ENCODE measurements around the gene TNFRSF12A. TPM values are rescaled to one million over a fixed set of nuclear protein-coding genes. Genes with fewer than 3 reads are reported as not detected.
A peak's percentile ranks its signal among the peaks of the same experiment; 100 is the strongest.

TNFRSF12A gene
- total RNA-seq, 1 experiment from 2014 or later = 62.5 TPM

- peak overlapping the region; percentile 73 for H3K4me3 Mint-ChIP-seq (ENCODE audit: unreplicated experiment)
- ChIA-PET POLR2A (interaction anchor here (1.3 kb wide), 1 partner anchor 16 kb away, joined by 3 read pairs; the partner anchor contains the start of gene TNFRSF12A), CTCF (interaction anchor here (0.6 kb wide), 1 partner anchor 16 kb away, joined by 4 read pairs; the partner anchor contains the start of gene TNFRSF12A)
- peak overlapping the region; percentile 35 for H3K27ac Mint-ChIP-seq (ENCODE audit: unreplicated experiment)
- peaks cover 6% of the 10 kb centered on the region for H3K36me3 Mint-ChIP-seq (ENCODE audit: insufficient read depth, unreplicated experiment)
- intact Hi-C loops (cut with micrococcal nuclease; ENCODE audit: unreplicated experiment) = no loop called here
- H3K9me3 Mint-ChIP-seq (ENCODE audit: unreplicated experiment) = no peaks in the 10 kb centered on the region
- no peaks in the 10 kb centered on the region for H3K4me1 Mint-ChIP-seq (ENCODE audit: low read depth, unreplicated experiment)
- no TSS peak for BruUV-seq (replicated peaks)
- H3K27me3 Mint-ChIP-seq (ENCODE audit: insufficient read depth, unreplicated experiment) = no peaks in the 10 kb centered on the region
- Histone ChIP-seq H3K4me1 (peaks cover 4% of the 10 kb centered on the region), H3K9me3 (no peaks in the 10 kb centered on the region), H3K4me3 (ENCODE audit: low read depth, low read length) (peak overlapping the region; percentile 67), H3K27me3 (replicated peaks; ENCODE audit: control insufficient read depth, insufficient read depth, low read length) (no peaks in the 10 kb centered on the region), H3K36me3 (ENCODE audit: control insufficient read depth, insufficient read depth, low read length) (no peaks in the 10 kb centered on the region)
- DNase-seq = peak in 1 of 2 experiments; percentile 36
- no peak for TF ChIP-seq CTCF (IDR thresholded peaks at IDR 0.05; ENCODE audit: insufficient read depth in 1 of 2, low read depth in 1 of 2, low read length in 1 of 2, severe bottlenecking in 1 of 2, unreplicated experiment in 1 of 2)
These were observed 16.0 kb downstream of the TNFRSF12A start for GRCh38 chr16:3035972-3036725.

- no peaks in the 10 kb centered on the region for H3K9me3 Mint-ChIP-seq (ENCODE audit: unreplicated experiment)
- peaks cover 6% of the 10 kb centered on the region for H3K36me3 Mint-ChIP-seq (ENCODE audit: insufficient read depth, unreplicated experiment)
- intact Hi-C loops (cut with micrococcal nuclease; ENCODE audit: unreplicated experiment) = no loop called here
- no peaks in the 10 kb centered on the region for H3K27me3 Mint-ChIP-seq (ENCODE audit: insufficient read depth, unreplicated experiment)
- no peaks in the 10 kb centered on the region for H3K27me3 ChIP-seq (replicated peaks; ENCODE audit: control insufficient read depth, insufficient read depth, low read length)
- H3K36me3 ChIP-seq (ENCODE audit: control insufficient read depth, insufficient read depth, low read length) = no peaks in the 10 kb centered on the region
- H3K9me3 ChIP-seq = no peaks in the 10 kb centered on the region
- BruUV-seq (replicated peaks) = no TSS peak
- ChIA-PET CTCF (interaction anchor here (0.6 kb wide), 1 partner anchor 16 kb away, joined by 4 read pairs; the partner anchor contains the start of gene TNFRSF12A), POLR2A (no interaction called here)
- peak within 1 kb of the TSS; percentile 67 for H3K4me3 ChIP-seq (ENCODE audit: low read depth, low read length)
- no peak for TF ChIP-seq CTCF (IDR thresholded peaks at IDR 0.05; ENCODE audit: insufficient read depth in 1 of 2, low read depth in 1 of 2, low read length in 1 of 2, severe bottlenecking in 1 of 2, unreplicated experiment in 1 of 2)
- peak within 1 kb of the TSS; percentile 35 for H3K27ac Mint-ChIP-seq (ENCODE audit: unreplicated experiment)
- H3K4me1 Mint-ChIP-seq (ENCODE audit: low read depth, unreplicated experiment) = no peaks in the 10 kb centered on the region
- H3K4me3 Mint-ChIP-seq (ENCODE audit: unreplicated experiment) = peak within 1 kb of the TSS; percentile 73
- no peaks in the 10 kb centered on the region; the same call in 1 of the 2 replicates for H3K4me1 ChIP-seq
- DNase-seq = peak in 1 of 2 experiments; percentile 73
These were observed 16.7 kb downstream of the TNFRSF12A start, which contains the start of gene BICDL2 for GRCh38 chr16:3036726-3037315. BICDL2 (minus strand) TSS chr16:3036944; CDS start chr16:3035496, 1,448 bp downstream.

- Histone ChIP-seq H3K4me1 (no peaks in the 10 kb centered on the region), H3K4me3 (ENCODE audit: low read depth, low read length) (no peak overlapping the region), H3K9me3 (no peaks in the 10 kb centered on the region), H3K27me3 (replicated peaks; ENCODE audit: control insufficient read depth, insufficient read depth, low read length) (no peaks in the 10 kb centered on the region), H3K36me3 (ENCODE audit: control insufficient read depth, insufficient read depth, low read length) (no peaks in the 10 kb centered on the region)
- Mint-ChIP-seq H3K4me3 (ENCODE audit: unreplicated experiment) (no peak overlapping the region), H3K27me3 (ENCODE audit: insufficient read depth, unreplicated experiment) (no peaks in the 10 kb centered on the region), H3K4me1 (ENCODE audit: low read depth, unreplicated experiment) (no peaks in the 10 kb centered on the region), H3K27ac (ENCODE audit: unreplicated experiment) (no peak overlapping the region), H3K36me3 (ENCODE audit: insufficient read depth, unreplicated experiment) (peaks cover 6% of the 10 kb centered on the region), H3K9me3 (ENCODE audit: unreplicated experiment) (no peaks in the 10 kb centered on the region)
- no peak for DNase-seq
- no peak for TF ChIP-seq CTCF (IDR thresholded peaks at IDR 0.05; ENCODE audit: insufficient read depth in 1 of 2, low read depth in 1 of 2, low read length in 1 of 2, severe bottlenecking in 1 of 2, unreplicated experiment in 1 of 2)
- ChIA-PET CTCF (interaction anchor here (0.9 kb wide), 1 partner anchor 10 kb away, joined by 4 read pairs; no protein-coding TSS in a partner anchor), POLR2A (interaction anchor here (0.6 kb wide), 1 partner anchor 11 kb away, joined by 4 read pairs; no protein-coding TSS in a partner anchor)
- intact Hi-C loops (cut with micrococcal nuclease; ENCODE audit: unreplicated experiment) = no loop called here
- BruUV-seq (replicated peaks) = no TSS peak
These were observed 18.1 kb downstream of the TNFRSF12A start for GRCh38 chr16:3038256-3038655.

Data from Caco-2 (cell line).